ENCODE results near the gene MGARP. TPM values are rescaled to one million over a fixed set of nuclear protein-coding genes. Genes with fewer than 3 reads are reported as not detected.

Gene MGARP
- total RNA-seq, 1 donor from 2014 or later: 1.7 TPM

DNA sequence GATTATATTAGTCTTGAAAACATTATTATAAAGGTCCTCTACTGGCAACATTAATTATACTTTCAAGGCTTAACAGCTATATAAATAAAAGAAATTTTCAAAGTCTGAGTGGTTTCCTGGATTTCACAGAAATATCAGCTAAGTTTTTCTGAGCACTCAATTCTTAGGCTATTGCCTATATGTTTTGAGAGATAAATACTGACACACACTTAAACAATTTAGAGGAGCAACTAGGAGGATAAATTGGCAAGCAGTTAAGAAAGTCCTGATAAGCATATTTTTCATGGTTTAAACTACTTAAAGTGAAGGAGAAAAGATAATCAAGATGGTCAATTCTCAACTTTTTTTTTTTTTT, 2.7 kb upstream of the MGARP start:
- no peak for DNase-seq (ENCODE audit: extremely low spot score, unreplicated experiment)
- Mint-ChIP-seq H3K27ac (no peak overlapping the region), H3K27me3 (peaks cover 29% of the 10 kb centered on the region), H3K9me3 (no peaks in the 10 kb centered on the region), H3K4me3 (no peak overlapping the region), H3K36me3 (no peaks in the 10 kb centered on the region), H3K4me1 (ENCODE audit: unreplicated experiment) (peaks cover 16% of the 10 kb centered on the region)
- TF ChIP-seq, protein P1, sequence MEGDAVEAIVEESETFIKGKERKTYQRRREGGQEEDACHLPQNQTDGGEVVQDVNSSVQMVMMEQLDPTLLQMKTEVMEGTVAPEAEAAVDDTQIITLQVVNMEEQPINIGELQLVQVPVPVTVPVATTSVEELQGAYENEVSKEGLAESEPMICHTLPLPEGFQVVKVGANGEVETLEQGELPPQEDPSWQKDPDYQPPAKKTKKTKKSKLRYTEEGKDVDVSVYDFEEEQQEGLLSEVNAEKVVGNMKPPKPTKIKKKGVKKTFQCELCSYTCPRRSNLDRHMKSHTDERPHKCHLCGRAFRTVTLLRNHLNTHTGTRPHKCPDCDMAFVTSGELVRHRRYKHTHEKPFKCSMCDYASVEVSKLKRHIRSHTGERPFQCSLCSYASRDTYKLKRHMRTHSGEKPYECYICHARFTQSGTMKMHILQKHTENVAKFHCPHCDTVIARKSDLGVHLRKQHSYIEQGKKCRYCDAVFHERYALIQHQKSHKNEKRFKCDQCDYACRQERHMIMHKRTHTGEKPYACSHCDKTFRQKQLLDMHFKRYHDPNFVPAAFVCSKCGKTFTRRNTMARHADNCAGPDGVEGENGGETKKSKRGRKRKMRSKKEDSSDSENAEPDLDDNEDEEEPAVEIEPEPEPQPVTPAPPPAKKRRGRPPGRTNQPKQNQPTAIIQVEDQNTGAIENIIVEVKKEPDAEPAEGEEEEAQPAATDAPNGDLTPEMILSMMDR (conservative IDR thresholded peaks at IDR 0.05): no peak

GRCh38 chr4:139282065-139282720, 2.2 kb upstream of the MGARP start:
- DNase-seq (ENCODE audit: extremely low spot score, unreplicated experiment): no peak
- Mint-ChIP-seq H3K27ac (no peak overlapping the region), H3K27me3 (peaks cover 33% of the 10 kb centered on the region), H3K36me3 (no peaks in the 10 kb centered on the region), H3K4me1 (ENCODE audit: unreplicated experiment) (peaks cover 16% of the 10 kb centered on the region), H3K9me3 (no peaks in the 10 kb centered on the region), H3K4me3 (no peak overlapping the region)
- TF ChIP-seq, protein P1 (conservative IDR thresholded peaks at IDR 0.05): no peak

GRCh38 chr4:139278912-139279759, 889 bp downstream of the MGARP start:
- H3K36me3 Mint-ChIP-seq: no peaks in the 10 kb centered on the region
- no peak overlapping the region for H3K27ac Mint-ChIP-seq
- peaks cover 42% of the 10 kb centered on the region for H3K27me3 Mint-ChIP-seq
- peaks cover 16% of the 10 kb centered on the region for H3K4me1 Mint-ChIP-seq (ENCODE audit: unreplicated experiment)
- no peak for DNase-seq (ENCODE audit: extremely low spot score, unreplicated experiment)
- H3K9me3 Mint-ChIP-seq: no peaks in the 10 kb centered on the region
- peak overlapping the region; percentile 84 for H3K4me3 Mint-ChIP-seq
- TF ChIP-seq, protein P1 (conservative IDR thresholded peaks at IDR 0.05): no peak

GRCh38 chr4:139278485-139278884, 1.5 kb downstream of the MGARP start:
- Mint-ChIP-seq H3K4me3 (peak overlapping the region; percentile 84), H3K4me1 (ENCODE audit: unreplicated experiment) (peaks cover 16% of the 10 kb centered on the region), H3K27me3 (peaks cover 42% of the 10 kb centered on the region), H3K27ac (no peak overlapping the region), H3K9me3 (no peaks in the 10 kb centered on the region), H3K36me3 (no peaks in the 10 kb centered on the region)
- TF ChIP-seq, protein P1 (conservative IDR thresholded peaks at IDR 0.05): no peak
- no peak for DNase-seq (ENCODE audit: extremely low spot score, unreplicated experiment)

DNA sequence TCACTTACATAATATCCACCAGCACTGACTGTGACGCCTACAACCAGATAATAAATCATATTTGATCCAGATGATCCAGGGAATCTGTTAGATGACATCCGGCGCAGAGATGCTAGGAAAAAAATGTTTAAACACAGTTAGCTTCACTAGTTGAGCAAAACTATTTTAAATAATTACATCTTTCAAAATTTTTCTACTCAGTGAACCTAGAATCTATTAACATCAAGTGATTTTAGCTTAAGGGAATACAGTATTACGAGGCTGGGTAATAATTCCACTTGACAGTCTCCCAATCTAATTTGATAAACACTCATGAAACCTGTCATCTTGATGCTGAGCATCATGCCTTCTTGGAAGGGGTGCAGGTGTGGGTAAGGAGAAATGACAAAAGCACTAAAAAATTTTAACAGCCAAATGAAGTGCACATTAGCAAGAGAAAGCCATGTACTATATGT, 4.7 kb downstream of the MGARP start:
- H3K4me1 Mint-ChIP-seq (ENCODE audit: unreplicated experiment): peaks cover 13% of the 10 kb centered on the region
- TF ChIP-seq, protein P1 (conservative IDR thresholded peaks at IDR 0.05): no peak
- no peak overlapping the region for H3K4me3 Mint-ChIP-seq
- peaks cover 34% of the 10 kb centered on the region for H3K27me3 Mint-ChIP-seq
- no peak for DNase-seq (ENCODE audit: extremely low spot score, unreplicated experiment)
- H3K36me3 Mint-ChIP-seq: no peaks in the 10 kb centered on the region
- H3K9me3 Mint-ChIP-seq: no peaks in the 10 kb centered on the region
- no peak overlapping the region for H3K27ac Mint-ChIP-seq

Data from type B pancreatic cell (in vitro differentiated cells).